HEK293 (cell line): ENCODE data around the gene CCDC69.

Experiments
- CTCF ChIA-PET: fragments of 350-600 bp; formaldehyde crosslinking; extraction: SDS; loops from one replicate; lab custom pipeline; 2021; ENCODE audit warnings: antibody characterized with exemption; lab: Yijun Ruan, JAX
- POLR2A ChIA-PET: fragments of 300-600 bp; formaldehyde crosslinking; extraction: SDS; loops from one replicate; lab custom pipeline; 2020; ENCODE audit warnings: antibody characterized with exemption, inconsistent platforms; lab: Yijun Ruan, JAX
- H3K27ac ChIP-seq: fragments of 200-500 bp; sonication (Bioruptor generic); 2 replicates; pipeline ENCODE4 v1.5.1; 2014; ENCODE audit warnings: low read depth, low read length, control low read depth, inconsistent platforms; ENCODE audit errors: extremely low read depth
- H3K36me3 ChIP-seq, 2 experiments: fragments of 200-500 bp in 1 of 2; sonication (Bioruptor generic) in 1 of 2; 1 replicate in 1 of 2; 2 replicates in 1 of 2; pipeline ENCODE4 v1.5.1; 2014 to 2017; ENCODE audit warnings: inconsistent platforms in 2 of 2, low read length in 2 of 2; ENCODE audit not compliant: control insufficient read depth in 2 of 2, insufficient read depth in 1 of 2
- H3K4me1 ChIP-seq: fragments of 200-500 bp; sonication (Bioruptor generic); 2 replicates; pipeline ENCODE4 v1.5.1; 2014; ENCODE audit warnings: mild to moderate bottlenecking, low read length, inconsistent platforms; ENCODE audit not compliant: control insufficient read depth, insufficient read depth
- H3K4me3 ChIP-seq: 2 replicates; pipeline ENCODE4 v1.5.1; 2011; ENCODE audit warnings: low read depth, mild to moderate bottlenecking, control low read depth, low read length, moderate library complexity
- H3K9me3 ChIP-seq: fragments of 200-500 bp; sonication (Bioruptor generic); 2 replicates; pipeline ENCODE4 v1.5.1; 2014; ENCODE audit warnings: low read depth, low read length, inconsistent platforms; ENCODE audit not compliant: control insufficient read depth, insufficient read depth
- HOXC10 ChIP-seq: sonication (generic); formaldehyde crosslinking; IDR thresholded peaks from 2 replicates; pipeline ENCODE4 v1.8.1; 2023; ENCODE audit warnings: mild to moderate bottlenecking, missing genetic modification reagents
- KLF1 ChIP-seq: fragments of 450-650 bp; formaldehyde crosslinking; IDR thresholded peaks from 2 replicates; pipeline ENCODE4 v1.5.1; 2016; ENCODE audit warnings: missing biosample characterization, missing genetic modification characterization
- SP7 ChIP-seq: fragments of 450-650 bp; formaldehyde crosslinking; IDR thresholded peaks from 2 replicates; pipeline ENCODE4 v1.5.1; 2016; ENCODE audit warnings: missing biosample characterization, missing genetic modification characterization
- WT1 ChIP-seq: fragments of 450-650 bp; formaldehyde crosslinking; IDR thresholded peaks from 2 replicates; pipeline ENCODE4 v1.5.1; 2016; ENCODE audit warnings: missing biosample characterization, missing genetic modification characterization
- ZBTB17 ChIP-seq: fragments of 450-650 bp; formaldehyde crosslinking; IDR thresholded peaks from 2 replicates; pipeline ENCODE4 v1.5.1; 2016; ENCODE audit warnings: missing biosample characterization, missing genetic modification characterization
- ZBTB21 ChIP-seq: fragments of 450-650 bp; formaldehyde crosslinking; IDR thresholded peaks from 2 replicates; pipeline ENCODE4 v1.5.1; 2017; ENCODE audit warnings: missing biosample characterization, missing genetic modification characterization
- ZNF10 ChIP-seq: fragments of 450-650 bp; formaldehyde crosslinking; IDR thresholded peaks from 2 replicates; pipeline ENCODE4 v1.5.1; 2017; ENCODE audit warnings: missing biosample characterization, missing genetic modification characterization
- ZNF114 ChIP-seq: fragments of 450-650 bp; formaldehyde crosslinking; IDR thresholded peaks from 2 replicates; pipeline ENCODE4 v1.5.0; 2017; ENCODE audit warnings: missing biosample characterization, missing genetic modification characterization
- ZNF324 ChIP-seq: fragments of 450-650 bp; formaldehyde crosslinking; IDR thresholded peaks from 2 replicates; pipeline ENCODE4 v1.5.1; 2016; ENCODE audit warnings: missing biosample characterization, missing genetic modification characterization
- ZNF341 ChIP-seq: fragments of 450-650 bp; formaldehyde crosslinking; IDR thresholded peaks from 2 replicates; pipeline ENCODE4; 2016; ENCODE audit warnings: low read depth, missing biosample characterization, missing genetic modification characterization
- ZNF423 ChIP-seq: fragments of 450-650 bp; formaldehyde crosslinking; IDR thresholded peaks from 2 replicates; pipeline ENCODE4 v1.5.1; 2016; ENCODE audit warnings: missing biosample characterization, missing genetic modification characterization
- ZNF561 ChIP-seq: fragments of 450-650 bp; IDR thresholded peaks from 2 replicates; pipeline ENCODE4 v1.5.1; 2018; ENCODE audit warnings: missing biosample characterization, missing genetic modification characterization, borderline replicate concordance
- ZNF600 ChIP-seq: fragments of 450-650 bp; formaldehyde crosslinking; IDR thresholded peaks from 2 replicates; pipeline ENCODE4 v1.5.1; 2016; ENCODE audit warnings: missing biosample characterization, missing genetic modification characterization
- ZNF610 ChIP-seq: fragments of 450-650 bp; formaldehyde crosslinking; IDR thresholded peaks from 2 replicates; pipeline ENCODE4 v1.5.1; 2016; ENCODE audit warnings: missing biosample characterization, missing genetic modification characterization, borderline replicate concordance
- ZNF76 ChIP-seq: fragments of 450-650 bp; formaldehyde crosslinking; IDR thresholded peaks from 2 replicates; pipeline ENCODE4; 2016; ENCODE audit warnings: low read depth, missing biosample characterization, missing genetic modification characterization, borderline replicate concordance
- ZNF768 ChIP-seq: fragments of 450-650 bp; formaldehyde crosslinking; IDR thresholded peaks from 2 replicates; pipeline ENCODE4 v1.5.1; 2018; ENCODE audit warnings: missing biosample characterization, mild to moderate bottlenecking, missing genetic modification characterization
- TF ChIP-seq, protein P1 (sequence below): fragments of 450-650 bp; formaldehyde crosslinking; conservative IDR thresholded peaks from 2 replicates; pipeline ENCODE4 v1.5.1; 2016; ENCODE audit warnings: low read depth, missing biosample characterization, missing genetic modification characterization
- TF ChIP-seq, protein P2 (sequence below): fragments of 450-650 bp; formaldehyde crosslinking; optimal IDR thresholded peaks from 2 replicates; pipeline ENCODE3; 2016; ENCODE audit warnings: missing biosample characterization, mild to moderate bottlenecking, missing genetic modification characterization
- TF ChIP-seq, protein P3 (sequence below): fragments of 450-650 bp; formaldehyde crosslinking; IDR thresholded peaks from 2 replicates; pipeline ENCODE4 v1.5.1; 2017; ENCODE audit warnings: missing biosample characterization, mild to moderate bottlenecking, missing genetic modification characterization, moderate library complexity

CCDC69 gene

GRCh38 chr5:151157426-151158286 lies 66.2 kb downstream of the CCDC69 start, which contains the start of gene ANXA6 (continued):
- TF ChIP-seq, protein P1, sequence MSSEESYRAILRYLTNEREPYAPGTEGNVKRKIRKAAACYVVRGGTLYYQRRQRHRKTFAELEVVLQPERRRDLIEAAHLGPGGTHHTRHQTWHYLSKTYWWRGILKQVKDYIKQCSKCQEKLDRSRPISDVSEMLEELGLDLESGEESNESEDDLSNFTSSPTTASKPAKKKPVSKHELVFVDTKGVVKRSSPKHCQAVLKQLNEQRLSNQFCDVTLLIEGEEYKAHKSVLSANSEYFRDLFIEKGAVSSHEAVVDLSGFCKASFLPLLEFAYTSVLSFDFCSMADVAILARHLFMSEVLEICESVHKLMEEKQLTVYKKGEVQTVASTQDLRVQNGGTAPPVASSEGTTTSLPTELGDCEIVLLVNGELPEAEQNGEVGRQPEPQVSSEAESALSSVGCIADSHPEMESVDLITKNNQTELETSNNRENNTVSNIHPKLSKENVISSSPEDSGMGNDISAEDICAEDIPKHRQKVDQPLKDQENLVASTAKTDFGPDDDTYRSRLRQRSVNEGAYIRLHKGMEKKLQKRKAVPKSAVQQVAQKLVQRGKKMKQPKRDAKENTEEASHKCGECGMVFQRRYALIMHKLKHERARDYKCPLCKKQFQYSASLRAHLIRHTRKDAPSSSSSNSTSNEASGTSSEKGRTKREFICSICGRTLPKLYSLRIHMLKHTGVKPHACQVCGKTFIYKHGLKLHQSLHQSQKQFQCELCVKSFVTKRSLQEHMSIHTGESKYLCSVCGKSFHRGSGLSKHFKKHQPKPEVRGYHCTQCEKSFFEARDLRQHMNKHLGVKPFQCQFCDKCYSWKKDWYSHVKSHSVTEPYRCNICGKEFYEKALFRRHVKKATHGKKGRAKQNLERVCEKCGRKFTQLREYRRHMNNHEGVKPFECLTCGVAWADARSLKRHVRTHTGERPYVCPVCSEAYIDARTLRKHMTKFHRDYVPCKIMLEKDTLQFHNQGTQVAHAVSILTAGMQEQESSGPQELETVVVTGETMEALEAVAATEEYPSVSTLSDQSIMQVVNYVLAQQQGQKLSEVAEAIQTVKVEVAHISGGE (tag by site-specific recombination) = 0 out of 2 replicates have a peak, but pooled peaks have one; percentile 33
- TF ChIP-seq ZNF76 (tag by site-specific recombination) = peak; percentile 90
- TF ChIP-seq, protein P2, sequence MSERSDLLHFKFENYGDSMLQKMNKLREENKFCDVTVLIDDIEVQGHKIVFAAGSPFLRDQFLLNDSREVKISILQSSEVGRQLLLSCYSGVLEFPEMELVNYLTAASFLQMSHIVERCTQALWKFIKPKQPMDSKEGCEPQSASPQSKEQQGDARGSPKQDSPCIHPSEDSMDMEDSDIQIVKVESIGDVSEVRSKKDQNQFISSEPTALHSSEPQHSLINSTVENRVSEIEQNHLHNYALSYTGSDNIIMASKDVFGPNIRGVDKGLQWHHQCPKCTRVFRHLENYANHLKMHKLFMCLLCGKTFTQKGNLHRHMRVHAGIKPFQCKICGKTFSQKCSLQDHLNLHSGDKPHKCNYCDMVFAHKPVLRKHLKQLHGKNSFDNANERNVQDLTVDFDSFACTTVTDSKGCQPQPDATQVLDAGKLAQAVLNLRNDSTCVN (tag by site-specific recombination) = peak; percentile 85
- peak; percentile 97 for TF ChIP-seq ZNF341 (tag by site-specific recombination)
- peak; percentile 94 for TF ChIP-seq KLF1 (tag by site-specific recombination)
- peak; percentile 67 for TF ChIP-seq ZBTB17 (tag by site-specific recombination)
- TF ChIP-seq, protein P3, sequence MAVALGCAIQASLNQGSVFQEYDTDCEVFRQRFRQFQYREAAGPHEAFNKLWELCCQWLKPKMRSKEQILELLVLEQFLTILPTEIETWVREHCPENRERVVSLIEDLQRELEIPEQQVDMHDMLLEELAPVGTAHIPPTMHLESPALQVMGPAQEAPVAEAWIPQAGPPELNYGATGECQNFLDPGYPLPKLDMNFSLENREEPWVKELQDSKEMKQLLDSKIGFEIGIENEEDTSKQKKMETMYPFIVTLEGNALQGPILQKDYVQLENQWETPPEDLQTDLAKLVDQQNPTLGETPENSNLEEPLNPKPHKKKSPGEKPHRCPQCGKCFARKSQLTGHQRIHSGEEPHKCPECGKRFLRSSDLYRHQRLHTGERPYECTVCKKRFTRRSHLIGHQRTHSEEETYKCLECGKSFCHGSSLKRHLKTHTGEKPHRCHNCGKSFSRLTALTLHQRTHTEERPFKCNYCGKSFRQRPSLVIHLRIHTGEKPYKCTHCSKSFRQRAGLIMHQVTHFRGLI (tag by site-specific recombination) = peak; percentile 98
- peak; percentile 17; the same call in 1 of the 2 replicates for TF ChIP-seq ZNF423 (tag by site-specific recombination)
- TF ChIP-seq WT1 (tag by site-specific recombination) = peak; percentile 63
- peak; percentile 72; the same call in 1 of the 2 replicates for TF ChIP-seq ZNF561 (tag by site-specific recombination)
- 0 out of 2 replicates have a peak, but pooled peaks have one; percentile 47 for TF ChIP-seq ZNF324 (tag by site-specific recombination)
- 0 out of 2 replicates have a peak, but pooled peaks have one; percentile 32 for TF ChIP-seq ZNF10
- TF ChIP-seq ZNF600 (tag by site-specific recombination) = 0 out of 2 replicates have a peak, but pooled peaks have one; percentile 39

DNA sequence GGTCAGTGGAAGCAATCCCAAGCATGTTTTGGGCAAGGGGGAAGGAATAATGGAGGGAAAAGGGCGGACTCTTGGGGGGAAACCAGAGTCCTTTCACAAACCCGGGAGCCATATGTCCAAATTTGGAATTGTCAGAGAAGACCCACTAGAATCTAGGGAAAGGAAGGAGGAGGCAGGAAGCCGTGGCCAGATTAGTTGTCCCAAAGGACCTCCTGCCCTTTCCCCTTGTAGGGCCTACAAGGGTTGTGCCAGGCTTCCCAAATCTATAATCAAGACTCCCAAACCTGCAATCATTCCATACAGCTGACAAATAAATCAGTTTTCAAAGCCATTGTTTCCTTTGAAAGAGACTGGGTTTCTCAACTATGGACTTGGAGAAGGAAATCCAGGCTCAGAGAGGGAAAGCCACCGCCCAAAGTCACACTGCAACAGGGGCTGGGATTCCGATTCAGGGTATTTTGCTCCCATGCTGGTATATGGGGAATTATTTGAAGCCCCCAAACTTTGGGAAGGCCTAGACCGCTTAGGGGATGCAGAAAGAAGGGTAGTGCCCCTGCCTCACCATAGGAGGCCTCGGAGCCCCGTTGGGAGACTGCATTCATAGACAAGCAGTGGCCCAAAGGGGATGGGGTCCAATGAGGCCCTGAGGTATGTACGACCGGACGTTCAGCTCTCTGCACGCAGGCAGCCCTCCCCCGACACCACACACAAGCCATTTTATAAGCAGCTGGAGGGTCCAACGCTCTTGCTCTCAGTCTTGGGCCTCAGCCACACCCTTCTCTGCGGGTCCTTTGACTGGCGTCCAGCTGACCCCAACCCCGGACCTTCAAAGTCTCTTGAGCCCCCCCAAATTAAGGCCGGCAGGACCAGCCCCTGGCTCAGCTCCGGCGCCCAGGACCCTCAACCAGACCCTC lies 67.1 kb downstream of the CCDC69 start:
- H3K4me1 ChIP-seq = peaks cover 22% of the 10 kb centered on the region
- peak overlapping the region; percentile 48; the same call in 1 of the 2 replicates for H3K27ac ChIP-seq
- peak overlapping the region; percentile 67 for H3K4me3 ChIP-seq
- H3K9me3 ChIP-seq = no peaks in the 10 kb centered on the region
- ChIA-PET CTCF (interaction anchor here (0.6 to 1.2 kb wide), 4 partner anchors 27 to 107 kb away, joined by 3 to 6 read pairs (median 4); no protein-coding TSS in a partner anchor), POLR2A (interaction anchor here (0.6 kb wide), 2 partner anchors 75 to 96 kb away, joined by 3 read pairs; partner anchors contain the start of gene GM2A)
- H3K36me3 ChIP-seq = peaks cover 0 to 3% of the 10 kb centered on the region in 2 experiments; a peak in 1 of 3 replicates
- TF ChIP-seq ZNF768 (tag by site-specific recombination) (peak; percentile 70), ZNF610 (tag by site-specific recombination) (0 out of 2 replicates have a peak, but pooled peaks have one; percentile 11), ZBTB21 (no peak), ZNF114 (tag by site-specific recombination) (no peak), HOXC10 (peak; percentile 56; the same call in 1 of the 2 replicates), SP7 (peak; percentile 88)
